Osteocyte (in vitro differentiated cells): ENCODE measurements around the gene NFATC4. TPM values are rescaled to one million over a fixed set of nuclear protein-coding genes. Genes with fewer than 3 reads are reported as not detected.

ENCODE experiments used
- DNase-seq: peaks from one replicate; pipeline ENCODE4 v3.0.0; 2021; ENCODE audit warnings: mixed read lengths; ENCODE audit not compliant: unreplicated experiment; ENCODE audit errors: extremely low spot score
- H3K27ac Mint-ChIP-seq: one replicate; pipeline ENCODE4 v1.8.0; 2021; ENCODE audit warnings: mild to moderate bottlenecking, mixed read lengths; ENCODE audit not compliant: unreplicated experiment
- H3K27me3 Mint-ChIP-seq: one replicate; pipeline ENCODE4 v1.8.0; 2021; ENCODE audit warnings: mixed read lengths; ENCODE audit not compliant: unreplicated experiment
- H3K36me3 Mint-ChIP-seq: one replicate; pipeline ENCODE4 v1.8.0; 2021; ENCODE audit warnings: mixed read lengths; ENCODE audit not compliant: unreplicated experiment
- H3K4me1 Mint-ChIP-seq: one replicate; pipeline ENCODE4 v1.8.0; 2021; ENCODE audit warnings: mixed read lengths; ENCODE audit not compliant: unreplicated experiment
- H3K4me3 Mint-ChIP-seq: one replicate; pipeline ENCODE4 v1.8.0; 2021; ENCODE audit warnings: mild to moderate bottlenecking, moderate library complexity, mixed read lengths; ENCODE audit not compliant: unreplicated experiment
- H3K9me3 Mint-ChIP-seq: one replicate; pipeline ENCODE4 v1.8.0; 2021; ENCODE audit warnings: mixed read lengths; ENCODE audit not compliant: unreplicated experiment
- total RNA-seq: library from RNA; stranded (reverse); gene quantifications from 2 replicates; pipeline ENCODE4 v1.2.1, GENCODE V29; 2021
- TF ChIP-seq, protein P1 (sequence below): fragments of 200-600 bp; sonication (generic); IDR thresholded peaks from 2 replicates; pipeline ENCODE4 v1.5.0; 2021; ENCODE audit warnings: antibody characterized with exemption, mild to moderate bottlenecking, moderate library complexity

NFATC4 gene
- total RNA-seq, 1 donor from 2014 or later, result 223 TPM

DNA sequence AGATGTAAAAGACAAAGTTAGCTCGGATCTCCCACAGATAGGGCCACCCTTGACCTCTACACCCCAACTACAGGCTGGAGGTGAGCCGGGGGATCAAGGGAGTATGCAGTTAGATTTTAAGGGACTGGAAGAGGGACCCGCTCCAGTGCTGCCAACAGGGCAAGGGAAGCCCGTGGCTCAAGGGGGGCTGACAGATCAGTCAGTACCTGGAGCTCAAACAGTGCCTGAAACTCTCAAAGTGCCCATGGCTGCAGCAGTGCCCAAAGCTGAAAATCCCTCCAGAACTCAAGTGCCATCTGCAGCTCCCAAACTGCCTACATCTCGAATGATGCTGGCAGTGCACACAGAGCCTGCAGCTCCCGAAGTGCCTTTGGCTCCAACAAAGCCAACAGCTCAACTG is 41.2 kb downstream of the NFATC4 start:
- Mint-ChIP-seq H3K9me3 (no peaks in the 10 kb centered on the region), H3K27ac (no peak overlapping the region), H3K27me3 (no peaks in the 10 kb centered on the region), H3K4me1 (peaks cover 3% of the 10 kb centered on the region), H3K36me3 (peaks cover 24% of the 10 kb centered on the region), H3K4me3 (no peak overlapping the region)
- DNase-seq, result no peak
- TF ChIP-seq, protein P1, sequence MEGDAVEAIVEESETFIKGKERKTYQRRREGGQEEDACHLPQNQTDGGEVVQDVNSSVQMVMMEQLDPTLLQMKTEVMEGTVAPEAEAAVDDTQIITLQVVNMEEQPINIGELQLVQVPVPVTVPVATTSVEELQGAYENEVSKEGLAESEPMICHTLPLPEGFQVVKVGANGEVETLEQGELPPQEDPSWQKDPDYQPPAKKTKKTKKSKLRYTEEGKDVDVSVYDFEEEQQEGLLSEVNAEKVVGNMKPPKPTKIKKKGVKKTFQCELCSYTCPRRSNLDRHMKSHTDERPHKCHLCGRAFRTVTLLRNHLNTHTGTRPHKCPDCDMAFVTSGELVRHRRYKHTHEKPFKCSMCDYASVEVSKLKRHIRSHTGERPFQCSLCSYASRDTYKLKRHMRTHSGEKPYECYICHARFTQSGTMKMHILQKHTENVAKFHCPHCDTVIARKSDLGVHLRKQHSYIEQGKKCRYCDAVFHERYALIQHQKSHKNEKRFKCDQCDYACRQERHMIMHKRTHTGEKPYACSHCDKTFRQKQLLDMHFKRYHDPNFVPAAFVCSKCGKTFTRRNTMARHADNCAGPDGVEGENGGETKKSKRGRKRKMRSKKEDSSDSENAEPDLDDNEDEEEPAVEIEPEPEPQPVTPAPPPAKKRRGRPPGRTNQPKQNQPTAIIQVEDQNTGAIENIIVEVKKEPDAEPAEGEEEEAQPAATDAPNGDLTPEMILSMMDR, result no peak

DNA sequence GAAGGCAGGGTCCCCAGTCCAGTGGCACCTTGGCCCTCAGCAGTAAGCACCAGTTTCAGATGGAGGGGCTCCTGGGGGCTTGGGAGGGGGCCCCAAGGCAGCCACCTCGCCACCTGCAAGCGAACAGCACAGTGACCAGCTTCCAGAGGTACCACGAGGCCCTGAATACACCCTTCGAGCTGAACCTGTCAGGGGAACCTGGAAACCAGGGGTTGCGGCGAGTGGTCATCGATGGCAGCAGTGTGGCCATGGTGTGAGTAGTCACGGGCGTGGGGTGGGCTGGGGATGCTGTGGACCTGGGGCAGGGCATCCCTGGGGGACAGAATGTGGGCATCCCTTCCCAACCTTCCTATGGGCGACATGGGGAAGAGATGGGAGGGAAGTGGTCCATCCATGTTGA is 42.0 kb downstream of the NFATC4 start:
- DNase-seq, result no peak
- Mint-ChIP-seq H3K27ac (no peak overlapping the region), H3K36me3 (peaks cover 30% of the 10 kb centered on the region), H3K4me1 (peaks cover 1% of the 10 kb centered on the region), H3K27me3 (no peaks in the 10 kb centered on the region), H3K9me3 (no peaks in the 10 kb centered on the region), H3K4me3 (no peak overlapping the region)
- TF ChIP-seq, protein P1, result no peak

DNA sequence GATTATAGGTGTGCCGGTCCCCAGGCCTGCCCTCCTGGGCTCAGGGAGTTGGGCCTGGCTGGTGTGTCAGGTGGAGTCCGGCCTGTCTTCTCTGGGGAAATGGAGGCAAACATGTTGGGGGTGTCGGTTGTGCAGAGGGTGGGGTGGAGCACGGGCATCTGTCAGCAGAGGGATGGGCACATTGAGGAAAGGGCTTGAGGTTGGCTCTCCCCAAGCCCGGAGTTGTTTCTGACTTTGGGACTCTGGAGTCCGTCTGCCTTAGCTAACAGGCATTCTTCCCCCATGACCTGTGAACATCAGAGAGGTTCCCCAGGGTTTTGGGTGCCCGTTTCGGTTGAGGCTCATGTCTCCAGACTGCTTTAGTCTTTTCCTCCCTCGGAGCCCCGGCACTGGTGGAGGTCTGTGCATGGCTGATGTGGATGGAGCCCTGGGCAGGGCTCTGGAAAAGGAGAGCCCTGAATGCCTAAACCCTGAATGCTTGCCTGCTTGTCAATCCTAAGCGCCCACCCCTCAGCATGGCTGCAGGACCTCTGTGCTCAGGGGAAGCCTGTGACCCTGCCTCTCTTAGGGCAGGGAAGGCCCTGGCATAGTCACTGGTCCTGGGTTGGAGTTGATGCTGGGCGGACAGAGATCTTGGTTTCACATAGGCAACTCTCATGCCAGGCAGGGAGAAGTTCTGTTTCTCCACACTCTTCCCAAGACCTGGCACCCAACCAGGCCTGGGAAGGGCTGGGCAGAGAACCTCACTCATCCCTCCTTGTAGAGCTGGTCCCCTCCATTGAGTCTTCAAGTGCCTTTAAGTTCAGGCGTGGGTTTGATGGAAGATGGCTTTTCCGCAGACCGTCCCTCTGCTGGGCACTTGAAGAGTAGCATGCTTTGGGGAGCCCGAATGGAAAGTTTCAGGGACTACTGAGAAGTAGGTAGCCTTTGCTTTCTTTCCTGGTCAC is 43.7 kb downstream of the NFATC4 start:
- no peak for DNase-seq
- Mint-ChIP-seq H3K4me1 (peaks cover 1% of the 10 kb centered on the region), H3K27me3 (no peaks in the 10 kb centered on the region), H3K27ac (no peak overlapping the region), H3K4me3 (no peak overlapping the region), H3K36me3 (peaks cover 32% of the 10 kb centered on the region), H3K9me3 (no peaks in the 10 kb centered on the region)
- TF ChIP-seq, protein P1, result peak; percentile 73

DNA sequence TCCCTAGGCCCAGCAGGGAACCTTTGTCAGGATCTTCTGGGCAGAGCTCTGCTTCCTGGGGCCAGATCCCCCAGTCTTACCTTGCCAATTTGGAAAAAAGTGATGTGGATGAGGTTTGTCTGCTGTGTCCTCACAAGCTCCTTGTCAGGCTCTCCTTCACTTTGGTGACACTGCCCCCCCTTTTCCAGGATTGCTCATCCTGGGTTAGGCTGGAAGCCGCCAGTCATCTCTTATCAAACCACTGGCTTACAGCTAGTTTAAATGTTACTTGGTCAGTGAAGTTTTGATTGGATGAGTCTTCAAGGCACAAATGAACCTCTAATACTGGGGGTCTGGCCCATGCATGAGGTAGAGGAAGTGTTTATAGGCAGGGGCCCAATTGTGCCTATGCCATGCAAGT is 46.1 kb downstream of the NFATC4 start:
- Mint-ChIP-seq H3K4me3 (no peak overlapping the region), H3K27me3 (peaks cover 3% of the 10 kb centered on the region), H3K27ac (no peak overlapping the region), H3K9me3 (no peaks in the 10 kb centered on the region), H3K36me3 (peaks cover 26% of the 10 kb centered on the region), H3K4me1 (no peaks in the 10 kb centered on the region)
- TF ChIP-seq, protein P1, result no peak
- no peak for DNase-seq

DNA sequence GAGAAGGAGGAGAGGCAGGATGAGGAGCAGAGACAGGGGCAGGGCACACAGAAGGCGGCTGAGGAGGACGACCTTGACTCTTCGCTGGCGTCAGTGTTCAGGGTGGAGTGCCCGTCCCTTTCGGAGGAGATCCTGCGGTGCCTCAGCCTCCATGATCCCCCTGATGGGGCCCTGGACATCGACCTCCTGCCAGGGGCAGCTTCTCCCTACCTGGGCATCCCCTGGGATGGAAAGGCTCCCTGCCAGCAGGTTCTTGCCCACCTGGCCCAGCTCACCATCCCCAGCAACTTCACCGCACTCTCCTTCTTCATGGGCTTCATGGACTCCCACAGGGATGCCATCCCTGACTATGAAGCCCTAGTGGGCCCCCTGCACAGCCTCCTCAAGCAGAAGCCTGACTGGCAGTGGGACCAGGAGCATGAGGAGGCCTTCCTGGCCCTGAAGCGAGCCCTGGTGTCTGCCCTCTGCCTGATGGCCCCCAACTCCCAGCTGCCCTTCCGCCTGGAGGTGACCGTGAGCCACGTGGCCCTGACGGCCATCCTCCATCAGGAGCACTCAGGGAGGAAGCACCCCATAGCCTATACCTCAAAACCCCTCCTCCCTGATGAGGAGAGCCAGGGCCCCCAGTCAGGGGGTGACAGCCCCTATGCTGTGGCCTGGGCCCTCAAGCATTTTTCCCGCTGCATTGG is 46.9 kb downstream of the NFATC4 start:
- Mint-ChIP-seq H3K36me3 (peaks cover 25% of the 10 kb centered on the region), H3K27me3 (peaks cover 6% of the 10 kb centered on the region), H3K9me3 (no peaks in the 10 kb centered on the region), H3K27ac (no peak overlapping the region), H3K4me1 (no peaks in the 10 kb centered on the region), H3K4me3 (no peak overlapping the region)
- DNase-seq, result no peak
- TF ChIP-seq, protein P1, result no peak
